DOHH2 (cell line): Measurements from ENCODE around the gene ADAMTS3.

Source experiments
- CTCF ChIP-seq: fragments of 200-600 bp; sonication (generic); IDR thresholded peaks from one replicate; pipeline ENCODE4 v1.5.1; 2014; ENCODE audit warnings: antibody characterized with exemption, mild to moderate bottlenecking, low read depth, low read length; ENCODE audit not compliant: poor library complexity, severe bottlenecking
- EZH2phosphoT487 ChIP-seq: fragments of 200-600 bp; sonication (generic); IDR thresholded peaks from 2 replicates; pipeline ENCODE4 v1.6.1; 2017; ENCODE audit warnings: borderline replicate concordance, mild to moderate bottlenecking, antibody characterized with exemption, low read length, moderate library complexity, mixed read lengths

GRCh38 chr4:72390409-72390808 lies 178.6 kb downstream of the ADAMTS3 start:
- no peak for TF ChIP-seq CTCF
- no peak for TF ChIP-seq EZH2phosphoT487
